HFF-Myc (cell line): ENCODE measurements around the gene CLMN.

Experiments used
- DNase-seq: peaks from one replicate; pipeline ENCODE4 v3.0.0-alpha.2; 2011; ENCODE audit warnings: low read depth; ENCODE audit errors: extremely low read depth
- H3K4me3 ChIP-seq: replicated peaks from 2 replicates; pipeline ENCODE4 v1.5.1; 2011; ENCODE audit warnings: low read depth, mild to moderate bottlenecking, control low read depth, low read length
- CTCF ChIP-seq: IDR thresholded peaks from 2 replicates; pipeline ENCODE4 v1.5.1; 2012; ENCODE audit warnings: mild to moderate bottlenecking, low read depth, low read length, control low read depth; ENCODE audit errors: missing control alignments

The CLMN gene

GRCh38 chr14:95237121-95237957 lies 82.4 kb downstream of the CLMN start:
- H3K4me3 ChIP-seq: no peak overlapping the region
- TF ChIP-seq CTCF: no peak

GRCh38 chr14:95236221-95236620 lies 83.5 kb downstream of the CLMN start:
- no peak for DNase-seq
- no peak for TF ChIP-seq CTCF
- no peak overlapping the region for H3K4me3 ChIP-seq

More at GRCh38 chr14:95237121-95237957, 82.4 kb downstream of the CLMN start:
- no peak for DNase-seq

- no peak for DNase-seq
- no peak overlapping the region for H3K4me3 ChIP-seq
- TF ChIP-seq CTCF: no peak
These were observed 83.9 kb downstream of the CLMN start for GRCh38 chr14:95235767-95236166.

- H3K4me3 ChIP-seq: no peak overlapping the region
- no peak for TF ChIP-seq CTCF
These were observed 84.4 kb downstream of the CLMN start for GRCh38 chr14:95235351-95235750.

GRCh38 chr14:95234426-95234825 lies 85.3 kb downstream of the CLMN start:
- H3K4me3 ChIP-seq: no peak overlapping the region
- no peak for DNase-seq
- TF ChIP-seq CTCF: no peak

More at GRCh38 chr14:95235351-95235750, 84.4 kb downstream of the CLMN start:
- no peak for DNase-seq

GRCh38 chr14:95233702-95234241 lies 85.9 kb downstream of the CLMN start:
- TF ChIP-seq CTCF: no peak
- no peak overlapping the region for H3K4me3 ChIP-seq
- no peak for DNase-seq
